ENCODE results near the gene CDC42EP4.
"Not testable (repeated sequence)": the region's sequence is repeated elsewhere in the genome, so short reads cannot be mapped to it uniquely, and the experiment has no call there.

CDC42EP4 gene

DNA sequence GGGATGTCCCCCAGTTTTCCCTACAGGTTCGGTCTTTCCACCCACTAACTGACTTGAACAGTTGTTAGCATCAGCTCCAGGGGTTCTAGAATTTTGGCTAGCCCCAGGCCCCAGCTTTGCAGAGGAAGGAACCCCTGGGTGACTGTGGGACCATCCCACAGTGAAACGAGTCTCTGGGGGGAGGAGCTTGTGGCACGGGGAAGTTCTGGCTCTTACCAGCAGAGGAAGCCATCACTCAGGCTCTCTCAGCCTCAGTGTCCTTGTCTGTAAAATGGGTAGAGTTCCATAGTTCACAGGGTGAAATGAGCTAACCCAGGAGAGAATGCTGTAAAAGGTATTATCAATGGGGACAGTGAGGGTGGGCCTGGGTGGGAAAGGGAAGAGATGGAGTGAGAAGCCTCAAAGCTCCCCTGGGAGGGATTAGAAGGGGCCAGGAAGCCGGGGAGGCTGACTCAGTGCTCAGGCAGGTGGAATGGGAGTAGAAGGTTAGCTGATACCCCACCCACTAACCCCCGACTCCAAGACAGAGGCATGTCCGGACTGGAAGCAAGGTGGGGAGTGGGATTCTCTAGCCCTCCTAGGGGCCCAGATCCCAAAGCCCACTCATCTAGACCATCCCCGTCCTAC, 30.9 kb upstream of the CDC42EP4 start:
- peak; percentile 49 for DNase-seq

DNA sequence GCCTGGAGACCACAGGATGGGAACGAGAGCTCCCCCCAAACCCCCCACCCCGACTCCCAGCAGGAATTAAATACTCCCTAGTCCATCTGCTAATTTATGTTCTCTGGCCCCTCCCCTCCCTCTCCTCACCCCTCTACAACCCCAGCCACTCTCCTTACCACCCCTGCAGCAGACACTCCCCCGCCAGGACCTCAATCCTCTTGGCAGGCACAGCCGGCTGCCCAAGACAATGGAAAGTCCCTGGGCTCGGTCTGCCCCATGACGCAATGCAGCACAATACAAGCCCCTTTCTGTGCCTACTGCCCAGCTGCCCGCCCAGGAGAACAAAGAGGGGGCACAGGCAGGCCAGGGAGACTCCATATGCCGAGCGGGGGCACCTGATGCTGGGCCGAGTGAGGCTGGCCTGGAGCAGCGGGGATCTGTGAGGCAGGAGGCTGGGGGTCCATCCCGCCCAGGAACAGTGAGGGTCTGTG, 30.3 kb upstream of the CDC42EP4 start:
- peak; percentile 32 for DNase-seq

DNA sequence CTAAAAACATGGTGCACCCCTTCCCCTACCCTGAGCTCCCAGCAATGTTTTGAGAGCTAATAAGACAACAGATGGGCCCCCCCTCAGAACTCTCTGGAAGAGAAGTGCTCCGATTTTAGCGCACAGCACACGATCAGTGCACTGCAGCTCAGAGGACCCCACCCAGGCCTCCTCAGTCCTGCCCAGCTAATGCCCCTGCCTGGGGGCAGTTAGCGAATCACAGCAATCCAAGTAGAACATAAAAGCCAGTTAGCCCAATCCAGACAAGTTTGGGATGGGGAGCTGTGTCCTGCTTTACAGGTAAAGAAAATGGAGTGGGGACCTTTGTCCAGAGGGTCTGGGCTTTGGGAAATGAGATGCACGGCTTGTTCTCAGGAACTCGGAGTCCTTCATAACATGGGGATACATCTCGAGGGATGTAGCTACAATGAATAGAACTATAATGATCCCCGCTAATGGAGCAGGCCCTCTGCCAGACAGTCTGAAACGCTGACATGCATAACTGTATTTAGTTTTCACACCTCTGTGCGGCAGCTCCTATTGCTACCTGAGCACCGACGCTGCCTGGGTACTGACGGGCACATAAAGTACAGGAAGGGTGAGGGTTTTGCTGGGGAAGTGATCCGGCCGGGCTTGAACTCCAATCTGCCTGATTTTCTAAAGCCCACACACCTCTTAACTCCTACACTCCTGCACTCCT, 29.7 kb upstream of the CDC42EP4 start:
- no peak for DNase-seq

GRCh38 chr17:73340093-73340596, 28.3 kb upstream of the CDC42EP4 start:
- DNase-seq, result peak; percentile 98

GRCh38 chr17:73338566-73339197, 26.9 kb upstream of the CDC42EP4 start:
- DNase-seq, result no peak

DNA sequence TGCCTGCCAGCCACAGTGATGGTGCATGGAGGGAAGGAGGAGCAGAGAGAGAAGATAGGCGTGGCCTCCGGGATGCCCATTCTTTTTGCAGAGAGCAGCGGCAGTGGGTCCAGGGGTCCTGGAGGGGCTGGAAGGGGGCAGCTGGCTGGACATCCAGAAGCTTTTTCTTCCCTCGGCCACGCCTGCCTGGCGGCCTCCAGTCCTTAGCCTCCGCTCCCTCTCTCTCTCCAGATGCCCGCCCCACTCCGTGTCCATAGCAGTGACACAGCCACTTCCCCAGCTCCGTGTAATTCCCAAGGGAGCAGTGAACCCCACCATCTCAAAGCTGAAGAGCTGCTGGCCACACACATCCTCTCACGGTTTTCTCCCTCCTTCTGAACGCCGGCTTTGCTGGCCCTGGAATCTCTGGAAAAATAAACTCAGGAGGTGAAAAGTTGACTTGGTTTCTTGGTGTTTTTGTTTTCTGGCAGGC, 26.3 kb upstream of the CDC42EP4 start:
- DNase-seq, result no peak

DNA sequence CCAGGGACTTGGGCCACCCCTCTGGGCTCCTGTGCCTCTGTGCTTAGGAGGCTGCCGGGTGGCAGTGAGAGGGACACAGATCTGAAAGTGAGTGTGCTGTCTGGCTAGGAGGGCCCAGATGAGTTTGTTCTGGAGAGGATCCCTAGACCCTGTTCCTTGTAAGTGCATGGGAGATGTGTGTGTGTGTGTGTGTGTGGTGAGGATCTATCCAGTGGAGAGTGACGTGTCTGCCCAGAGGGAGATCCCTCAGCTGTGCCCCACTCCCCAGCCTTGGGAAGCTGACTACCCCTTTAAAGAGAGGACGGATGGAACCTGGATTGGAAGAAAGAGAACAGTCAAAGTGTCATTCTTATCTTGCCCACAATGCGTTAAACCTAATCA, 25.5 kb upstream of the CDC42EP4 start:
- DNase-seq, result no peak

DNA sequence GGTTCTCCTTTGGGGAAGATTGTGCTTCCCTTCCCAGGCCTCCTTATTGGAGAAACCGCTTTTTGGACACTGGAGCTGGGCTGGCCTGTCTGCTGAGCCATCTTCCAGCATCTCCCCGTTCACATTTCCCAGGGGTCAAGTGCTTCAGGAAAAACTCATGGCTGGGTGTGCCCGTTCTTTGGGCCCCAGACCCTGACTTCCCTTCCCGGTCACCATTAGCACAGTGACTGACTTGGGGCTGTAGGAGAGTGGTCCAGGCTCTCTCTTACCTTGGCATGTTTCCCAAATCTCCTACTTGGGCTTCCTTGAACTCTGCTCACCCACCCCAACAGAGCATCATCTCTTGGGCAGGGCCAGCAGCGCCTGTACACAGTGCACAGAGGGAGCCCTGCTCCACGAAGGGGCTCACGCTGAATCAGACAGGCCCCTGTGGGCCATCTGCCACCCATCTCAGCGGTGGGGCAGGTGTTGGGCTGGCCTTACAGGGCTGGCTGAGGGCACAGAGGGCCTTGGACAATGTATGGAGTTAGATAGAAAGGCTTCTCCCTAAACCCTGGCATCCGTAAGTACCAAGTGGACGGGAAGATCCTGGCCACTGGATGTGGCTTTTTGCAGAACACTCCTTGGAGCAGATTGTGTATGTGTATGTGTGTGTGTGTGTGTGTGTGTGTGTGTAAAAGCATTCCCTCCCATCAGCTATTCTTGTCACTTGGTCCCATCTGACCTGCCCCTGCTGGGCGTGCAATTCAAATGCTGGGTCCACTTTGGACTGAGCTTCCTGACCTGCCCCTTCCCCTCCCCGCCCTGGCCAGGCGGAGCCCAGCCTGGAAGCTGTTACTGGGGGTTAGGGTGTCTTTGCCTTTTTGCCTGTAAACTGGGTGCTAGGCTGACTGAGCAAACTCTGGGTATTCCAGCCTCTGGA, 24.9 kb upstream of the CDC42EP4 start:
- DNase-seq, result no peak

DNA sequence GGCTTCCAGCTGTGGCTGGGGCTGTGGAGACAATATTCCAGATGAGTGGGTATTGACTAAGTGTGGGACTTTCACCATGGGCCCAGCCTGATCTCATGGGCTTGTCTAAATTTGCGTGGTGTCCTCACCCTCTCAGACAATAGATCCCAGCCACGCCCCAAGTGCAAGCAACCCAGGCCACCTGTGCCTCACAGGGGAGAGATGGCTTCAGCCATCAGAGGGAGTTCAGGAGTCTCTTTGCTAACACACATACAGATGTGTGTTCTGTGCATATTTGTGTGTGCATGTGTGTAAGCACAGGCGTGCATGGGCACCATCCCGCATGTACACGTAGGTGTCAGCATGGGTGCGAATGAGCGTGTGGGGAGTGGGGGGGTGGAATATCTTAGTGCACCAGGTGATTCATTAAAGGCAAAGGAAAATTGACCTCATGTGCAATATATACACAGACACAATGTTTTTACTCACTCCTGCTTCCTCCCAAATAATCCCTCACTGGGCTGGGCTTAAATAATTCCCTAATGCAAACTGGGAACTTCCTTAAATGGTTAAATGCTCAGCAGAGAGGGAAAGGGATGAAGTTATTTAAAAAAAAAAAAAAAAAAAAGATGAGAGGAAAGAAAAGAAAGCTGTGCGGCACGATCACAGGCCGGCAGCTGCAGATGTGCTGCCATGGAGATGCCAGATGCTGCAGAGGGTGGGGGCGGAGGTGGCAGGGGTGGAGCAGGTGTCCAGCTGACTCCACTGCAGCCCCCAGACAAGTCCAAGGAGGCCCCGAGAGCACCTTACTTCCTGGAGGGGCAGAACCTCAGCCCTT, 24.0 kb upstream of the CDC42EP4 start:
- no peak for DNase-seq

GRCh38 chr17:73334771-73335513, 23.1 kb upstream of the CDC42EP4 start:
- DNase-seq, result no peak

DNA sequence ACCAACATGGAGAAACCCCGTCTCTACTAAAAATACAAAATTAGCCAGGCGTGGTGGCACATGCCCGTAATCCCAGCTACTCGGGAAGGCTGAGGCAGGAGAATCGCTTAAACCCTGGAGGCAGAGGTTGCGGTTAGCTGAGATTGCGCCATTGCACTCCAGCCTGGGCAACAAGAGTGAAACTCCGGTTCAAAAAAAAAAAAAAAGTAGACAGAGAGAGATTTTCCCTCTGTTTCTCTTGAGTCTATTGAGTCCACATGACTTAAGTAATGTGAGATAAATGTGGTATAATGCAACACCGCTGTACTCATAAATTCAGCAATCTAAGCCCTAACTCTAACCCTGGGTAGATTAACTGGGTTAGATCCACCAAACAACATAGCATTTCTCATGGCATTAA, 21.6 kb upstream of the CDC42EP4 start:
- not testable (repeated sequence) for DNase-seq

DNA sequence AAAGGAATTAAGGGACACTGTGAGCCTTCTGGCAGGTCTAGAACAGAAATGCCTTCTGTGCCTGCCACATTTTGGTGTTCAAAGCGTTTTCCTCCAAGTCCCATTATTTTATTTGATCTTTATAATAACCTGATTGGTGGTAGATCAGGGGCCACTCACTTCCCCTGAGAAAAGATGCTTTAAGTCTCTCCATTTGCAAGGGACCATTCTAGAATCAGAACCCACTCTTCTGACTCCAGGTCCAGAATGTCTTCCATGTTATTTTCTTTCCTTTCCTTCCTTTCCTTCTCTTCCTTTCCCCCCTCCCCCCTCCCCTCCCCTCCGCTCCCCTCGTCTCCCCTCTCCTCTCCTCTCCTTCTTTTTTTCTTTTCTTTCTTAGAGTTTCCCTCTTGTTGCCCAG, 19.3 kb upstream of the CDC42EP4 start:
- DNase-seq, result no peak

GRCh38 chr17:73327676-73328075, 15.9 kb upstream of the CDC42EP4 start:
- no peak for DNase-seq

- DNase-seq, result peak; percentile 59
These were observed 13.7 kb upstream of the CDC42EP4 start for GRCh38 chr17:73325527-73325842.

- no peak for DNase-seq
These were observed 13.1 kb upstream of the CDC42EP4 start for GRCh38 chr17:73324711-73325526.

- no peak for DNase-seq
These were observed 12.3 kb upstream of the CDC42EP4 start for GRCh38 chr17:73324160-73324475.

GRCh38 chr17:73323409-73324159, 11.8 kb upstream of the CDC42EP4 start:
- no peak for DNase-seq

- no peak for DNase-seq
These were observed 8.9 kb upstream of the CDC42EP4 start for GRCh38 chr17:73320601-73321264.

DNA sequence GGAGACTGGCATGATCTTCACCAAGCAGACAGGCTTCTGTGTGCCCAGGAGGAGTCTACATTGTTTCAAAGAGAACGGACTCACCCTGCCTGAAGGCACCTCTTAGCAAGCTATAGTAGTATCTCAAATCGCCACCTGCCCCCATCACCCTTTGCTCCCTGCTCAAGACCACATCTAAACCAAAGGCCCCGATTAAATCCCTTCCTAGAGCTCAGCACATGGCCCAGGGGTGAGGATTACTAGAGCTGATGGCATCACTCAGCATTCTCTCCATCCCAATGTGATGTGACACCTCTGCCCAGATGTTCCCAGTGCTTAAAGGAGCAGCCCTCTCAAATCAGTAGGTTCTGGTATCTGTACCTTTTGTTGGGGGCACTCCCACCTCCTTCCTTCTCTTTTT, 8.0 kb upstream of the CDC42EP4 start:
- no peak for DNase-seq

Measured in HCEC 1CT (cell line).